Activated CD4-positive, alpha-beta T cell treated with anti-CD3 and anti-CD28 coated beads, Interleukin-2, amount 50 U/mL, for 16 hours (primary cell): ENCODE data around the gene TSHZ1.

Source experiments
- DNase-seq: peaks from one replicate; pipeline ENCODE4 v3.0.0-alpha.2; 2020

Gene TSHZ1

DNA sequence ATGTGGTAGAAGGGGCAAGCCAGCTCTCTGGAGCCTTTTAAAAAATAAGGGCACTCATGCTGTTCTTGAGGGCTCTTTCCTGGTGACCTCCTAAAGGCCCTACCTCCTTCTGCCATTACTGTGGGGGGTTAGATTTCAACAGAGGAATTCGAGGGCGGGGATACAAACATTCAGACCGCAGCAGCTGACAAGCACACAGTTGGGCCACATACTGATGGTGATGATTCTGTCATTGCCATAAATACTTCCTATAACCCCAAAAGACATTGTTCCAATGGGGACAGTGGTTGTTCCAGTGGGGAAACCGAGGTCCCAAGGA lies 67.0 kb downstream of the TSHZ1 start:
- DNase-seq: no peak

DNA sequence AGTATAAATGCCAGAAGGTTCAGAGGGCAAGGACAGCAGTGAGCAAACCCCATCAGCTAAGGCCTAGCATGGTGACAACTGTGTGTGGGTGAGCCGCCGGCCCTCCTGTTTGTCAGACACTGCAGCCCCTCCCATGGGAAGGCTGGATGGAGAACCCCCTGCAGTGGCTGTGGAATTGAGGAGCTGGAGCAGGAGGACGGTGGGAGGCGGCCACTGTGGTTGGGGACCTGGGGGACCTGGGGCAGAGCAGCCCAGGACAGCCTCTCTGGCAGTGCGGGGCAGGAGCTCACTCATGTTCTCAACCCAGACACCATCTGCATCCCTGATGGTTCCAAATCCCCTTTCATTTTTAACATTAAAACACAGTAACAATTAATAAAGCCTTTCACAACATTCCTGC lies 68.8 kb downstream of the TSHZ1 start:
- DNase-seq: no peak

DNA sequence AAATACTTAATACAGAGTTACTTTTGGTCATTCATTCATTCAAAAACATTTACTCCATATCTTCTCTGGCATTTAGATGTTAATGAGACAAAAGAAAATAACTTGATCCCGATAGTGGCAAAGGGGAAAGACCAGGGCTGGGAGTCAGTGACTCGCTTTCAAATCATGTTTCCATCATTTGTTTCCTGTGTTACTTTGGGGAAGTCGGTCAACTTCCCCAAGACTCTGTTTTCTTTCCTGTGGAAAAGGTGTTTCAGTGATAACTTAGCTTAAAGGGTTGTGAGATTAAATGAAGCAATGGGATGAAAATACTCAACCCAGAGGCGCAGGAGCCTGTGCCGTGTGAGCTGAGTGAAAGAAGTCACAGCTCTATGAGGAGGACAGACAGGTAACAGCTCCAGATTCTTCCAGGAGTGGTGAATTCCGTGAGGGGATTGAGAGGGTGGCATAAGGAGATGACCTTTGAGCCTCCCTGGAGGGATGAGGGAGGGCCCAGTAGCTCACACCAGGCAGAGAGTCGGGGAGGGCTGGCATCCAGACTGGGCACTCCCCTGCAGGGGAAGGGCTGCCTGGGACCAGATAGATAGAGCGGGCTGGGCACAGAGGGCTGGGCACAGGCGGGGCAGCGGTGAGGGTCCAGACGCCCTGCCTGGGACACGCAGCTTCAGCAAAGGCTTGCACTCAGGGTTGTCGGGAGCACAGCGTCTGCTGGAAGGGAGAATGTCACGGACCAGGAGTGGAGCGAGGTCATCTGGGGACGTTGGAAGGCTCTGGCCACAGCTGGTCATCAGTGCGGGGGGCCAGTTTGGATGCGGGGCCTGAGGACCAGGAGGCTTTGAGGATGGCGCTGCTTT lies 70.1 kb downstream of the TSHZ1 start:
- no peak for DNase-seq

DNA sequence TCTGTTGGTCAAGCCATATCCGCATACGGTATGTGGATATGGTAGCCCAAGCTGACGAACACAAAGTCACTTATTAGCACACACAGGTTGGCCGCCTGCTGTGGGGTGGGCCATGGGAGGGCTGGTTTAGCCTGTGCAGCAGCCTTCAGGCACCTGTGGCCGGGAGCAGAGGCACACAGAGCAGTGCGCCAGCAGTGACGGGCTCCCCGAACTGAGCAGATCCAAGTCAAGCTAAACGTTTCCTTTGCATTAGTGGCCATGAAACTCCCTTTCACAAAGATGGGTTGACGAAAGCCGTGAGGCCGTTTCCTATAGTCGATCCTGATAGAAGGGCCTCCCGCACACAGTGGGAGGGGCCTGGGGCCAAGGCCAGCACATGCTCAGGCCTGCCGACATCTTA lies 72.1 kb downstream of the TSHZ1 start:
- DNase-seq: no peak

DNA sequence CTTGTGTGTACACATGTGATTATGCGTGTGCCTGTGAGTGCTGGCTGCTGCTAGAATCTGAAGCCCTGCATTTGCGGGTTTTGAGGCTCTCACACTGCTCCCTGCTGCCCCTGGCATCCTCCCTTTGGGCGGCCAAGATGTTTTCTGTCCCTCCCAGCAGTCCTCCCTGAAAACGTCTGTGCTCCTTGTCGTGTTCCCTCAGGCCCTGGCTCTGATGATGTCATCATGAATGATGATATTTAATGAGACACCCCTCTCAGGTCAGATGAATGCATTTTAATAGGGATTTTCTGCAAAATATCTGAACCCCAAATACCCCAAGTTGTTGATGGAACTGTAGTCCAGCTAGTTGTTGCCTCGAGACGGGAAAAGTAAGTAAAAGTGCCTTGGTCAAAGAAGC lies 73.1 kb downstream of the TSHZ1 start:
- no peak for DNase-seq

DNA sequence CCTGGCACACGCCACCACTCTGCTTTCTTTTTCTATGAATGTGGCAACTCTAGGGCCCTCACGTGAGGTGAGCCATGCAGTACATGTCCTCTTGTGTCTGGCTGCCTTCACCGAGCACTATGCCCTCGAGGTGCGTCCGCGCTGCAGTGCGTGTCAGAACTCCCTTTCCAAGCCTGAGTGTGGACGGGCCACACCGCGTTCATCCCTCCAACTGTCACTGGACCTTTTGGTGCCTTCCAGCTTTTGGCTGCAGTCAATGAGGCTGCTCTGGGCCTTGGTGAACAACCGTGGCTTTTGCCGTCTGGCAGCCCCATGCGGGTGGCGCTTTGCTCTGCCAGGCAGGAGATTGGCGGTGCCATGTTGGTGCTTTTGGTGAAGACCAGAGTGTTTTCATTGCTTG lies 74.0 kb downstream of the TSHZ1 start:
- no peak for DNase-seq

DNA sequence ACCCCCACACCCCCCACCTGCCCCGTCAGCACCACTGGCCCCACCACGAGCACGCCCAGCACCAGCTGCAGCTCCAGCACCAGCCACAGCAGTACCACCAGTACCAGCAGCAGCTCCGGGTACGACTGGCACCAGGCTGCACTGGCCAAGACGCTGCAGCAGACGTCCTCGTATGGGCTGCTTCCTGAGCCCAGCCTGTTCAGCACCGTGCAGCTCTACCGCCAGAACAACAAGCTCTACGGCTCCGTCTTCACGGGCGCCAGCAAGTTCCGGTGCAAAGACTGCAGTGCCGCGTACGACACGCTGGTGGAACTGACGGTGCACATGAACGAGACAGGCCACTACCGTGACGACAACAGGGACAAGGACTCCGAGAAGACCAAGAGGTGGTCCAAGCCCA lies 75.3 kb downstream of the TSHZ1 start:
- no peak for DNase-seq

DNA sequence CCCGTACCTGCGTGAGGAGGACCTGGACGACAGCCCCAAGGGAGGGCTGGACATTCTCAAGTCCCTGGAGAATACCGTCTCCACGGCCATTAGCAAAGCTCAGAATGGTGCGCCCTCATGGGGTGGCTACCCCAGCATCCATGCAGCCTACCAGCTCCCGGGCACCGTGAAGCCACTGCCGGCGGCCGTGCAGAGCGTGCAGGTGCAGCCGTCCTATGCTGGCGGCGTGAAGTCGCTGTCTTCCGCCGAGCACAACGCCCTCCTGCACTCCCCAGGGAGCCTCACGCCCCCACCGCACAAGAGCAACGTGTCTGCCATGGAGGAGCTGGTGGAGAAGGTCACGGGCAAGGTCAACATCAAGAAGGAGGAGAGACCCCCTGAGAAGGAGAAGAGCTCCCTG lies 76.4 kb downstream of the TSHZ1 start:
- no peak for DNase-seq

DNA sequence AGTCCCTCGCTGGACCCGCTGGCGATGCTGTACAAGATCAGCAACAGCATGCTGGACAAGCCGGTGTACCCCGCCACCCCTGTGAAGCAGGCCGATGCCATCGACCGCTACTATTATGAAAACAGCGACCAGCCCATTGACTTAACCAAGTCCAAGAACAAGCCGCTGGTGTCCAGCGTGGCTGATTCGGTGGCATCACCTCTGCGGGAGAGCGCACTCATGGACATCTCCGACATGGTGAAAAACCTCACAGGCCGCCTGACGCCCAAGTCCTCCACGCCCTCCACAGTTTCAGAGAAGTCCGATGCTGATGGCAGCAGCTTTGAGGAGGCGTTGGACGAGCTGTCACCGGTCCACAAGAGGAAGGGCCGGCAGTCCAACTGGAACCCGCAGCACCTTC lies 77.1 kb downstream of the TSHZ1 start:
- no peak for DNase-seq

DNA sequence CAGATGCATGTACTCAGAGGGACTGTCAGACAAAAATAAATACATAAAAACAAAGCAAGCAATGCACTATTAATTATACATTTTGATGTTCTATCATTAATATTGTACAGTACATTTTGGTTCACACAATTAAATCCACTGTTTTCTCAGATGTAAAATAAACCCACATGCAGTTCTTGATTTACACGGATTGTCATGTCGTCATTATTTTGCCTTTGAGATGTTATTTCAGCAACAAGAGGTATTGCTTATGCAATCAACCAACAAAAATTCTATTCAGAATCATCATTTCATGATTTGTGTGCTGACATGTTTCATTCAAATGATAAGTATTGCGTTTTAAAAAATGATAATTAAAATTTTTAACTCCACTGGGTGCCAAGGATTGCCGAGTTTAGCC lies 79.2 kb downstream of the TSHZ1 start:
- no peak for DNase-seq

DNA sequence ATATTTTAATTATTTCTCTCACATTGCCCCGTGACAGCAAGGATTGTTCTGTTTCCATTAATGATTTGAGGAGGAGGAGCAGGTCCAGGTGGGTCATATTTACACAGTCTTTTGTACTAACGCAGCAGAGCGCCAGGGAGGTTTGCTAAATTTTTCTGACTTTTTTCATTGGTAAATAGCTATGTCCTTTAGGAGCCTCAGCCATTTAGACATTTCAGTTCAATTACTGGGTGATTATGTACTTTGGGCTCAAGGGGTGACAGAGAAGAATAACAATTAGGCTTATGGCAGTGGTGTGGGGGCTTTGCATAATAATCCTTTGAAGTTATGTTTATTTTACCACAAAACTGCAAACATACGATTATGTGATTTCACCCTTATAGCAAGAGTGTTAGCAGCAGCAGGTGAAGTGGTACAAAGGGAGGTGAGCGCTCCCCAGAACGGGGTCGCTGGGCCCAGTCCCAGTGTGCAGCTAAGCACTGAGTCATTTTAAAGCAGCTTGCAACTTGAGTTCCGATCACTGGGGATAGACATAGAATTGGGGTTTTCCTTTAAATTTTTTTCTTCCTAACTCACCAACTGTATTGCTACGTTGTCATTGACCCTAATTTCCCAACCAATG lies 80.3 kb downstream of the TSHZ1 start:
- no peak for DNase-seq

DNA sequence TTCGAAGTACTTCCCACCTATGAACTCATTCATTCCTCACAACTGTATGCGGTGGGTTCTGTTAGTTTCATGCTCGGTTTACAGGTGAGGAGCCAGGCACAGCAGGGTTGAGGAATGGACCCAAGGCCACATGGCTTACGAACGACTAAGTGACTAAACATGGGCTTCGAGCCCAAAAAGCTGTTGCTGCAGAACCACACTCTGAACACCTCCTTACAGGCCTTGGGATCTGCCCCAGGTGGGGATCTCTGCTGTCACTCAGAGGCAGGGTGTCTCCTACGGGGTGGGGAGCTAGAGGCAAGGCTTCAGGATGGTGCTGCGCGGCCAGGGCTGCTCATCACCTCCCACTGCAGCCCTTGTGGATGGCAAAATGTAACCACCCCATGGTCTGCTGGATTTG lies 80.9 kb downstream of the TSHZ1 start:
- no peak for DNase-seq

DNA sequence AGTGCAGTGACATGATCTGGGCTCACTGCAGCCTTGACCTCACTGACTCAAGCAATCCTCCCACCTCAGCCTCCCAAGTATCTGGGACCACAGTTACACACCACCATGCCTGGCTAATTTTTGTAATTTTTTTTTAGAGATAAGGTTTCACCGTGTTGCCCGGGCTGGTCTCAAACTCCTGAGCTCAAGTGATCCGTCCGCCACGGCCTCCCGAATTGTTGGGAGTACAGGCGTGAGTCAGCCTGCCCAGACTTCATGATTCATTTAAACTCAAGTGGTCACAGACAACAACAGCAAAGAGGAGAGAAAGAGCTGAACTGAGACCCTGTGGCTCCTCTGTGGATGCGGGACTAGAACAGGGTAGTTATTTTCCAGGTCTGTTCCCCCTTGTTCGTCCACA lies 83.0 kb downstream of the TSHZ1 start:
- DNase-seq: no peak

DNA sequence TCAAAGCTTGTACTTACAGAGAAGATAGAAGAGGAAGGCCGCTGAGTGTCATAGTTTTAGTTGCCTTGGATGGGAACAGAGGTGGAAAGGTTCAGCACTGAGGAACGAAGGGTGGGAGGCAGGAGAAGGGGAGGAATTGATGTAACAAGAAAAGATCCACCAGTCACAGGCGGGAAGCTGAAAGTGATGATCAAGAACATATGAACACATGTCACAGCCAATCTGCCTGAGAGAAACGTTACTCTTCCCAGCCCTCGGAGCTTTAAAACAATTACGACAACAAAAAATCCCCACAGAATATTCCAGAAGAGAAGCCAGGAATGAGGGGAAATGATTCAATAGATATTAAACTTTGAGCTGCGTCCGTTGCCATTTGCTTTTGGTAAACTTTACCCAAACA lies 87.1 kb downstream of the TSHZ1 start:
- no peak for DNase-seq

DNA sequence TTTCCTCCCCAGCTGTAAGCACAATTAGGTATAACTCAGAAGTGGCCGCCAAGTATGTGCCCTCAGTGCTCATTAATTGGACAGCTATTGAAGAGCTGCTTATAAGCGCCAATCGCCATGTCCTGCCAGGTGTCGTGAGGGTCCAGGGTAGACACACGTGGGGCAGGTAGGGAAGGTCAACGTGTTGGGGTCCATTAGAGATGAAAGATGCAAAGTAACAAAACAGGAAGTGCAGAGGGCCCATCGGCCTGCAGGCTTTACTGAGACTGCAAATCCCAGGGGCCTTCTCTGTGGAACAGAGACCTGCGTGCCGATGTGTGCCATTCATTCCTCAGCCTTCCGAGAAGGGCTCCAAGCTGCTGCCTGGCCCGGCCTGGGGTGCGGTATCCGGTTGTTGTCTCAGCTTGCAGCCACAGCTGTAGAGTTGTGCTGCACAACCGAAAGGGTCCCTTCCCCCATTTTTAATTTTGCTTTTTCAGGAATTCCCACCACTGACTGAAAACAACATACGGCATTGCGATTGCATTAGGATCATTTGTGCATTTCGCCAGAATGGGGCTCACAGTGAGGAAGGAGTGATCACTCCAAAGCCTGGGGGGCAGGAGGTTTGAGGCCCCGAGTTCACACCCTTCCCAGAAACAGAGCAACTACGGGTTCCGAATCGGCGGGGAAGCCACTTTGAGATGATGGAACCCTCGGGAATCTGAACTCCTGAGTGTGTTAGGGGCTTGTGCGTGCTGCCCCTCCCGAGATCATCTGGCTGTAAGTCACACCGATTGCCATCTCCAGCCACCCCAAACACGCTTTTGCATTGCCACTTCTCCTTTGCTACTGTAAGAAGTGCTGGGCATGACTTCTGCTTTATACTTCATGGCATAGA lies 94.3 kb downstream of the TSHZ1 start:
- no peak for DNase-seq

DNA sequence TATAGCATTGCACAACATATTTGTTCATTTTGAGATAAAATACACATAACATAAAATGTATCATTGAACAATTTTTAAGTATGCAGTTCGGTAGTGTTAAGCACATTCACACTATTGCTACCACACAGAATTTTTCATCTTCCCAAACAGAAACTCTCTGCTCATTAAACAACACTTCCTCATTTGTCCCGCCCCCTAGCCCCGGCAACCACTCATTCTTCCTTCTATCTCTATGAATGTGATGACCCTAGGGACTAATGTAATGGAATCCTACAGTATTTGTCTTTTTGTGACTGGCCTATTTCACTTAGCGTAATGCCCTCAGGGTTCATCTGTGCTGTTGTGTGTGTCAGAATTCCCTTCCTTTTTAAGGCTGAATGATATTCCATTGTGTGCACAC lies 95.4 kb downstream of the TSHZ1 start:
- no peak for DNase-seq

DNA sequence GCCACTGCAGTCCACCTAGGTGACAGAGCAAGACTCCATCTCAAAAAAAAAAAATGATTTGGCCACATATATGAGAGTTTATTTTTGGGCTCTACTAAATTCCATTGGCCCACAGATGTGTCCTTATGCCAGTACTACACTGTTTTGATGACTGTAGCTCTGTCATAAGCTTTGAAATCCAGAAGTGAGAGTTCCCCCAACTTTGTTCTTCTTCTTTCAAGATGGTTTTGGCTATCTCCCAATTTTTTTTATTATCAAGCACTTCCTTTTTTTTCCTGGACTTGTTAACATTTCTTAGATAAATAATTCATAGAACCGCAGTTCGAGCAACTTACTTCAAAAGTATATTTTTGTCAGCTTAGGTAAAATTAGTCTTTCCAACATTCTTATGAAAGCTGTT lies 96.9 kb downstream of the TSHZ1 start:
- no peak for DNase-seq

DNA sequence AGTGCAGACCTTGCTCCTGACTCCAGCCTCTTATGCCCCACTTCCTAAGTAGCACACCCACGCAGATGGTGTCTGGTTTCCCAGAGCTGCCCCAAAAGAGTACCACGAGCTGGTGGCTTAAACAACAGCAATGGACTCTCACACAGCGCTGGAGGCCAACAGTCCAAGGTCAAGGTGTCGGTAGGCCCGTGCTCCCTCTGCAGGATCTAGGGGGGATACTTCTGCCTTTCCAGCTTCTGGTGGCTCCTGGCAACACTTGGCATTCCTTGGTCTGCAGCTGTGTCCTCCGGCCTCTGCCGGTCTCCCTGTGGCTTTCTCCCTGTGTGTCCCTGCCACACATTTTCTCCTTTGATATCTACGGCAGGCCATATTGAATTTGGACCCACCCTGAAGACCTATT lies 99.0 kb downstream of the TSHZ1 start:
- DNase-seq: no peak

DNA sequence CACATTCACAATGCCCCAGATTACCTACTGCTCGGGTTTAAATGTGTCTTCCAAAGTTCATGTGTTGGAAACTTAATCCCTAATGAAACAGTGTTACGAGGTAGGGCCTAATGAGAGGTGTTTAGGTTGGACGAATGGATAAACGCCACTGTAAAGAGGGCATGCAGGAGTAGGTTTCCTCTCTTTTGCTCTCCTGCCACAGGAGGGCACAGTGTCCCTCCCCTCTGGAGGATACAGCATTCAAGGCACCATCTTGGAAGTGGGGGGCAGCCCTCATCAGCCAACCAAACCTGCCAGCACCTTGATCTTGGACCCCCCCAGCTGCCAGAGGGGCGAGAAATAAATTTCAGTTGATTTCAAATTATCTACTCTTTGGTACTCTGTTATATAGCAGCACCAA lies 103.5 kb downstream of the TSHZ1 start:
- no peak for DNase-seq

DNA sequence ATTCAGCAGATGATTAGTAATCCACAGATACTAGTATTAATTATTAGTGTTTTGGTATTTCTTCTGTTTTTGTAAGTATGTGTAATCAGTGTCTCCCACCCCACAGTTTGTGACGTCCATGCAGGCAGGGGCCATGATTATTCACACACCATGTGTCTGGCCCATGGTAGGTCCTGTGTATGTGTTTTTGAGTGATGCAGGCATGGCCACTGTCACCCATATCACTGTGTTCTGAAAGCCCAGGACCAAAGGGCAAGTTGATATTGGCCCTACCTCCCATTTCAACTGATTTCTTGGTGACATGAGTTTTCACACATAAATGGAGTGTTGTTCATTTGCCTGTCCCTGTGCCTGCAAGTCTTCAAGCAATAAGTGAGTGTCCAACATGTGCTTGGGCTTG lies 104.0 kb downstream of the TSHZ1 start:
- DNase-seq: no peak

DNA sequence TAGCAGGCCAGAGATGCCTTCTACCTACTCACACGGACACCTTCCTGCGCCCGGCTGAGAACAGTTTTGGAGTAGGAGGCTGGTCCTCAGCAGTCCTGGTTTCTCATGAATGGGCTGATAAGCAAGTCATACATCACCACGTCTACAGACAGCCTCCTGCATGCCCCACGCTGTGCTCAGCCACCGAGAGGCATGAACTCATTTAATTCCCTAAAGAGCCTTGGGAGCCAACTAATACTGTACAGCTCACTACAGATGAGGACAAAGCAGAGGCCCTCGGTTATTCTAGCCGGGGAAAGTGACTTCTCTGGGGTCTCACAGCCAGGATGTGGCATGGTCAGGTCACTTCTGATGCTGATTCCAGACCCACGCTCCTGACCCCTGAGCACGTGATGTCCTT lies 105.6 kb downstream of the TSHZ1 start:
- no peak for DNase-seq

DNA sequence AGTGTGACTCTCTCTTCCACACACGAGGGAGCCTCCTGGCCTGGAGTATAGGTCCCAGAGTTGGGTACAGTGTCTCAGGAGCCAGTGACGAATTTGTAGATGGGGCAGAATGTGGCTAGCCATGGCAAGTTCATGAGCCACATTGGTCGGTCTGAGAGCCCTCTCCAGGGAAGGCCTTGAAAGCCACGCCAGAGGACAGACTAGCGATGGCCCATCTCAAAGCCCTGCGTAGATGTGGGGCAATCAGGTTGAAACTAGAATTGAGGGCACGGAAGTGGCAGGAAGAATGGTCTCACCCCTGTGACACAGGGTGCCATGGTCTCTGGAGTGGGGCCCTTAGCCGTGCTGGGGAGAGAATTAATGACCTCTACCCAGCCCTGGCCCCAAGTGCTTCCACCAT lies 106.2 kb downstream of the TSHZ1 start:
- no peak for DNase-seq

DNA sequence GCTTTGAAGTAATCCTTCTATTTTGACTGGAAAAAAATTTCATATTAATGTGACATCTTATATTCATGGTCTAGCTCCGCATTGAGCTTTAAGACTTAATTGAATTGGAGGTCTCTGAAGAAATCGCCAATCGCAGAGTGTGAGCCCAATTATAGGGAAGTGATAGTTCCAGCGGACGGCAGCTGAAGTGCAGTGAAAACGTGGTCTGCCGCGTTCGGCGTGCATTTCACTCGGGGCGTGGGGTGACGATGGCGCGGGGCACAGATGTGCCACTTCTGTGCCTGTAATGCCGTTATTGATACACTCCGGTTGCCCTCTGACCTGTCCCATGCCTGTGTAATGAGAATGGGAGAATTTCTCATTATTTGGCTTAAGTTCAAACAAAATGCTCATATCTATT lies 106.7 kb downstream of the TSHZ1 start:
- DNase-seq: no peak

DNA sequence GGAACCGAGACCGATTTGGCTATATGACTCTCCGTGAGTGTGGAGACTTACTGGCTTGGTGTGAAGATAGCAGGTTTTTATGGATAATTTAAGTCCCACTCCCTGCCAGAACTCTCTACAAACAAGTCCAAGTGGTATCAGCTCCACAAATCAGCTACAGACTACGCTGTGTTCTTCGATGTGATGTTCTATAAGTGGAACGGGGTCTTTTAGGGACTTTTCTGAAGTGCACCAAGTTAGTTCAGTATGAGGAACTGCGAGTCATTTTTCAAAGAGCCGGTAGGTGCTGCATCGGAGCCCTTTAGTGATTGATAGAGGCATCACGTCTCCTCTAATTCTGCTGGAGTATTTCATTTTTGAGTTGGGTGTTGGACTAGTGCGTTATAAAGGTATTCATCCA lies 107.1 kb downstream of the TSHZ1 start:
- DNase-seq: no peak
